Pancreas (tissue), 10 donors: ENCODE measurements around the gene IRF2. TPM values are rescaled to one million over a fixed set of nuclear protein-coding genes. Genes with fewer than 3 reads are reported as not detected.

Source experiments
- ATAC-seq, 4 donors: fragments of 200-7000 bp; cut with Tn5 transposase; one replicate each; pipeline versions ENCODE4 v1.8.0 to v1.9.1; 2020; ENCODE audit warnings: mild to moderate bottlenecking in 4 of 4, moderate library complexity in 4 of 4
- DNase-seq, 6 donors: peaks; one replicate each; pipeline ENCODE4 v3.0.0-alpha.2; 2020
- FAIRE-seq: peaks from 2 replicates; lab custom pipeline; 2012; peaks lifted over from hg19 to GRCh38; lab: Jason Lieb, UNC
- H3K27ac ChIP-seq, 4 donors: fragments of 200-600 bp; sonication (generic); 1 replicate in 3 of 4; 2 replicates in 1 of 4; pipeline versions ENCODE4 v1.5.0 to v1.8.0; 2020
- H3K27me3 ChIP-seq, 4 donors: fragments of 200-600 bp; one replicate each; pipeline ENCODE4 v1.8.0; 2021
- H3K36me3 ChIP-seq, 3 donors: fragments of 200-600 bp; sonication (generic) in 1 of 3; one replicate each; pipeline versions ENCODE4 v1.5.0 to v1.8.0; 2020 to 2021
- H3K4me1 ChIP-seq, 3 donors: fragments of 200-600 bp; one replicate each; pipeline ENCODE4 v1.8.0; 2021
- H3K4me3 ChIP-seq, 4 donors: fragments of 200-600 bp; sonication (generic) in 2 of 4; one replicate each; pipeline versions ENCODE4 v1.5.0 to v1.8.0; 2020 to 2021
- H3K9me3 ChIP-seq, 4 donors: fragments of 200-600 bp; one replicate each; pipeline ENCODE4 v1.8.0; 2021
- WGBS, 2 donors: extraction: QIAGEN DNeasy Blood & Tissue Kit; methylation state at CpG; one replicate each; pipeline ENCODE4 v1.1.7; 2013; 5-methylcytosine and 5-hydroxymethylcytosine counted together
- intact Hi-C, 3 donors: fragments of 100-400 bp; cut with DNase I; formaldehyde crosslinking; loops; one replicate each; pipeline versions ENCODE4 v1.11.1 to v1.14.2; 2022
- polyA plus RNA-seq, 2 donors: library from polyadenylated mRNA; stranded (reverse); fragments of 200-250 nt; gene quantifications; one replicate each; pipeline ENCODE4 v1.2.3, GENCODE V29; 2013
- total RNA-seq, 6 donors: library from RNA; stranded (reverse); fragmentation: NEBNext Ultra II Directional in 4 of 6; extraction: Animal tissue kit (Norgen Biotek cat#: 25700) in 4 of 6; gene quantifications; one replicate each; pipeline versions ENCODE4 v1.2.1 to v1.2.4, GENCODE V29; 2021 to 2023
- TF ChIP-seq, protein P1 (sequence below), 4 donors: fragments of 200-600 bp; sonication (generic) in 3 of 4; IDR thresholded peaks; one replicate each; pipeline versions ENCODE4 v1.5.0 to v1.8.0; 2021; ENCODE audit warnings: antibody characterized with exemption in 4 of 4
- donor health status: healthy with polysubstance abuse.
- donor health status: DM: no; HTN: no; CAD: no; lungs with moderate emphysema.
- donor health status: DM: no; HTN: no; CAD: no.
- donor health status: control.
- donor health status: control.
- donor health status: Bipolar disorder and iron deficiency.
- donor health status: DM: yes; HTN: yes; CAD: no.
- donor health status: DM: no; HTN: no; CAD: no.
- donor health status: DM: no; HTN: no; CAD: no.
- donor health status: DM: yes; HTN: yes; CAD: no.

Gene IRF2
- total and polyA plus RNA-seq, 8 donors: 6.8 to 32.3 (median 12.3) TPM

DNA sequence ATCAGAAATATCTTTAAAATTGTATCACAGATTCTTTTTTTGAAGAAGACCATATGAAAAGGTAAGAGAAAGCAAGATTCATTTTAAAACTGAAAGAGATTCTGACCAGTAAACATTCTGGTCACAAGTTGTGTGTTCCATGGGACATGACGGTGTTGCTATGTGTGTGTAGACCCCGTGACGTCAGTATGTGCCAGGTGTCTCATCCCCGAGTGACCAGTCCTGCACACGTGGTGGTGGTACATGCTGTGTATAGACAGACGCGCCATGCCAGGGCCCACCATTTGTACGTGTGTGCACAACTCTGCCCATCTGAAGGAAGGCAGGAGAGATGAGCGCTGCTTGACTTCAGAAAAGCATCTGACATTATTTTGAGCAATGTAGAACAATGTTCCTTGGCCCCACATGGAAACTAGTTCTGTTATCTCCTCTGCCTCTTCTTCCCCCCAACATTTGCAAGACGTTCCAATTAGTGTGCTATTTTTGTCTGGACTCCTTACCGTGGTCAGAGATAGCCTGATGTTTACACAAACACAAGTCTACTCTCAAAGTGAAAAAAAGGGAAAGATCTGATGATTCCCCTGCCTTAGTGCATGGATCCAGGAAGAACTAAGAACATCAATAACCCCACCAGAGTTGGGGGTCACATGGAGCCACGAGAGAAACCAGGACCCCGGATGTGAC is 51.2 kb downstream of the IRF2 start:
- 80 to 85% methylated on average over 13 of the region's 13 CpGs for WGBS, 2 donors
- Histone ChIP-seq H3K9me3 (no peaks in the 10 kb centered on the region), H3K36me3 (peaks cover 0 to 23% (median 6%) of the 10 kb centered on the region in 3 donors), H3K4me3 (no peak overlapping the region), H3K4me1 (peaks cover 7 to 10% (median 9%) of the 10 kb centered on the region in 3 donors), H3K27me3 (no peaks in the 10 kb centered on the region), H3K27ac (no peak overlapping the region)
- DNase-seq (no peak), ATAC-seq (no peak), FAIRE-seq (no peak)
- intact Hi-C loops: no loop called here
- TF ChIP-seq, protein P1, sequence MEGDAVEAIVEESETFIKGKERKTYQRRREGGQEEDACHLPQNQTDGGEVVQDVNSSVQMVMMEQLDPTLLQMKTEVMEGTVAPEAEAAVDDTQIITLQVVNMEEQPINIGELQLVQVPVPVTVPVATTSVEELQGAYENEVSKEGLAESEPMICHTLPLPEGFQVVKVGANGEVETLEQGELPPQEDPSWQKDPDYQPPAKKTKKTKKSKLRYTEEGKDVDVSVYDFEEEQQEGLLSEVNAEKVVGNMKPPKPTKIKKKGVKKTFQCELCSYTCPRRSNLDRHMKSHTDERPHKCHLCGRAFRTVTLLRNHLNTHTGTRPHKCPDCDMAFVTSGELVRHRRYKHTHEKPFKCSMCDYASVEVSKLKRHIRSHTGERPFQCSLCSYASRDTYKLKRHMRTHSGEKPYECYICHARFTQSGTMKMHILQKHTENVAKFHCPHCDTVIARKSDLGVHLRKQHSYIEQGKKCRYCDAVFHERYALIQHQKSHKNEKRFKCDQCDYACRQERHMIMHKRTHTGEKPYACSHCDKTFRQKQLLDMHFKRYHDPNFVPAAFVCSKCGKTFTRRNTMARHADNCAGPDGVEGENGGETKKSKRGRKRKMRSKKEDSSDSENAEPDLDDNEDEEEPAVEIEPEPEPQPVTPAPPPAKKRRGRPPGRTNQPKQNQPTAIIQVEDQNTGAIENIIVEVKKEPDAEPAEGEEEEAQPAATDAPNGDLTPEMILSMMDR (IDR thresholded peaks at IDR 0.05): no peak

DNA sequence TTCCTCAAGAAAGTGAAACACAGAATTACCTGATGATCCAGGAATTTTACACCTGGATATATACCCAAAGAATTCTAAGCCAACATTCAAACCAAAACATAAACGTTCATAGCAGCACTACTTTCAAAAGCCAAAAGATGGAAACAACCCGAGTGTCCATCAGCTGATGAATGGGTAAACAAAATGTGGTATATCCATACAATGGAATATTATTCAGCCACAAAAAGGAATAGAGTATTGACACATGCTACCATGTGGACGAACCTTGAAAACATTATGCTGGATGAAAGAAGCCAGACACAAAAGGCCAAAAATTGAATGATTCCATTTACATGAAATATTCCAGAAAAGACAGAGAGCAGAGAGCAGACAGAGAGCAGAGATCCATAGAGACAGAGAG is 52.0 kb downstream of the IRF2 start:
- TF ChIP-seq, protein P1 (IDR thresholded peaks at IDR 0.05): no peak
- Histone ChIP-seq H3K36me3 (peaks cover 0 to 31% (median 6%) of the 10 kb centered on the region in 3 donors), H3K9me3 (no peaks in the 10 kb centered on the region), H3K27ac (no peak overlapping the region), H3K27me3 (no peaks in the 10 kb centered on the region), H3K4me1 (peaks cover 1 to 3% (median 2%) of the 10 kb centered on the region in 3 donors), H3K4me3 (no peak overlapping the region)
- WGBS, 2 donors: 79 to 80% methylated on average over 3 of the region's 3 CpGs
- ATAC-seq (no peak), FAIRE-seq (no peak), DNase-seq (no peak)
- intact Hi-C loops: no loop called here

DNA sequence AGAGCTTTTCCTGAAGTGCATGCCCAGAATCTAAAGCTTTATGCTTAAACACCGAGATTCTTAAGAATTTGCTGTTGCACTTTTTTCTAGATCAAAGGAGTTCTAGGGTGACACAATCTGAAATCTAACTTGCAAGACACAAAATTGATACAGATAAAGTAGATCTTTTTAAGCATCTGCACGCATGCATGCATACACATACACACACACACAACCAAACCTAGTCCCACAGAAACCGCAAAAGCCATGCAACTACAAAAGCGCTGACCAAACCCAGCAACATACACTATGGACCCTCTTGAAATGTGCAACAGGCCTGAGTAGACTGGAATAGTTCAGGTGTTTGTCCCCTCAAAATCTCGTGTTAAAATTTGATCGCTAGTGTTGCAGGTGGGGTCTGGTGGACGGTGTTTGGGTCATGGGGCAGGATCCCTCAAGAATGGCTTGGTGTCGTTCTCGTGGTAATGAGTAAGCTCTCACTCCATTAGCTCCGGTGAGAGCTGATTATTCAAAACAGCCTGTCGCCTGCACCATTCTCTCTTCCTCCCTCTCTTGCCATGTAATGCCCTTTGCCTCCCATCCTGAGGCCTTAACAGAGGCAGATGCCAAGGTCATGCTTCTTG is 52.7 kb downstream of the IRF2 start:
- intact Hi-C loops: no loop called here
- Histone ChIP-seq H3K27me3 (no peaks in the 10 kb centered on the region), H3K9me3 (no peaks in the 10 kb centered on the region), H3K27ac (no peak overlapping the region), H3K4me3 (no peak overlapping the region), H3K4me1 (no peaks in the 10 kb centered on the region), H3K36me3 (peaks cover 0 to 28% (median 6%) of the 10 kb centered on the region in 3 donors)
- ATAC-seq: no peak
- DNase-seq: no peak
- FAIRE-seq: no peak
- TF ChIP-seq, protein P1 (IDR thresholded peaks at IDR 0.05): no peak
- 96% methylated on average over 11 of the region's 11 CpGs for WGBS, 2 donors

DNA sequence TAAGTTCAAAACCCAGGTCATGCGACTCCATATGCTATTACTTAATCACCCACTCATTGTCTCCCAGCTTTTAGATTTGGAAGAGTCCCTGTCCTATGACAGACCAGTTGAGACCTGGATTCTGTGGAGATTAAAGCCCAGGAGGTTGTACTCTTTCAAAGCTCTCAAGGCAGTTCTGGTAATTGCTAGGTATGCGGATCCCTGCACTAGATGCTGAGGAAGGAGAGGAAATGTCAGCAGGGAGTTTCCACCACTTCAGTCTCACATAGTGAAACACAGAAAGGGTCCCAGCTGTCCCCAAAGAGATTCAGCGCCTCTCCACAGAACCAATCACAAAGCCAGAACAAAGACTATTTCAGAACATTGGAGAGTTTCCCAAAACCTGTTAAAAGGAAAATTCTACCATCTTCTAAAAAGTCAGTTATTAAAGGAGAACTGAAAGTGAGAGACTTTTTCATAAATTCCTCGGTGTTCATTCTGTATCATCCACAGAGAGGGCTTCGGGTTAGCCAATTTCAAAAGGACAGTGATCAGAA is 53.4 kb downstream of the IRF2 start:
- Histone ChIP-seq H3K4me1 (no peaks in the 10 kb centered on the region), H3K4me3 (no peak overlapping the region), H3K27me3 (no peaks in the 10 kb centered on the region), H3K36me3 (peaks cover 0 to 21% (median 6%) of the 10 kb centered on the region in 3 donors), H3K27ac (no peak overlapping the region), H3K9me3 (no peaks in the 10 kb centered on the region)
- 90 to 93% methylated on average over 5 of the region's 5 CpGs for WGBS, 2 donors
- intact Hi-C loops: no loop called here
- DNase-seq (no peak), ATAC-seq (no peak), FAIRE-seq (no peak)
- TF ChIP-seq, protein P1 (IDR thresholded peaks at IDR 0.05): no peak
